SU-DHL-6 (cell line): ENCODE data around the gene EXT2.

Experiments used
- CTCF ChIP-seq: fragments of 200-600 bp; sonication (generic); IDR thresholded peaks from one replicate; pipeline ENCODE4 v1.5.1; 2017; ENCODE audit warnings: antibody characterized with exemption, mild to moderate bottlenecking, low read length, moderate library complexity; ENCODE audit not compliant: insufficient read depth, poor library complexity, severe bottlenecking
- EZH2phosphoT487 ChIP-seq: fragments of 200-600 bp; sonication (generic), shearing (Covaris generic); conservative IDR thresholded peaks from 2 replicates; pipeline ENCODE4 v1.6.1; 2018; ENCODE audit warnings: mild to moderate bottlenecking, antibody characterized with exemption, low read length, moderate library complexity, mixed read lengths

- no peak for TF ChIP-seq CTCF
- TF ChIP-seq EZH2phosphoT487, result no peak
Measured at GRCh38 chr11:44248109-44248508, 152.6 kb downstream of the EXT2 start.
